Peyer's patch (tissue), 4 donors: ENCODE results near the gene REPIN1.

Source experiments
- POLR2A ChIP-seq, 2 donors: fragments of 450-650 bp; IDR thresholded peaks; one replicate each; pipeline ENCODE4 v1.5.1; 2017; ENCODE audit warnings: antibody characterized with exemption in 2 of 2, mild to moderate bottlenecking in 2 of 2, moderate library complexity in 2 of 2
- TF ChIP-seq, protein P1 (sequence below), 6 experiments: fragments of 450-650 bp in 4 of 6; fragments of 200-600 bp in 2 of 6; sonication (generic) in 1 of 6; IDR thresholded peaks; one replicate each; pipeline ENCODE4 v1.5.1; 2017 to 2019; ENCODE audit warnings: antibody characterized with exemption in 6 of 6, mild to moderate bottlenecking in 3 of 6, moderate library complexity in 1 of 6

DNA sequence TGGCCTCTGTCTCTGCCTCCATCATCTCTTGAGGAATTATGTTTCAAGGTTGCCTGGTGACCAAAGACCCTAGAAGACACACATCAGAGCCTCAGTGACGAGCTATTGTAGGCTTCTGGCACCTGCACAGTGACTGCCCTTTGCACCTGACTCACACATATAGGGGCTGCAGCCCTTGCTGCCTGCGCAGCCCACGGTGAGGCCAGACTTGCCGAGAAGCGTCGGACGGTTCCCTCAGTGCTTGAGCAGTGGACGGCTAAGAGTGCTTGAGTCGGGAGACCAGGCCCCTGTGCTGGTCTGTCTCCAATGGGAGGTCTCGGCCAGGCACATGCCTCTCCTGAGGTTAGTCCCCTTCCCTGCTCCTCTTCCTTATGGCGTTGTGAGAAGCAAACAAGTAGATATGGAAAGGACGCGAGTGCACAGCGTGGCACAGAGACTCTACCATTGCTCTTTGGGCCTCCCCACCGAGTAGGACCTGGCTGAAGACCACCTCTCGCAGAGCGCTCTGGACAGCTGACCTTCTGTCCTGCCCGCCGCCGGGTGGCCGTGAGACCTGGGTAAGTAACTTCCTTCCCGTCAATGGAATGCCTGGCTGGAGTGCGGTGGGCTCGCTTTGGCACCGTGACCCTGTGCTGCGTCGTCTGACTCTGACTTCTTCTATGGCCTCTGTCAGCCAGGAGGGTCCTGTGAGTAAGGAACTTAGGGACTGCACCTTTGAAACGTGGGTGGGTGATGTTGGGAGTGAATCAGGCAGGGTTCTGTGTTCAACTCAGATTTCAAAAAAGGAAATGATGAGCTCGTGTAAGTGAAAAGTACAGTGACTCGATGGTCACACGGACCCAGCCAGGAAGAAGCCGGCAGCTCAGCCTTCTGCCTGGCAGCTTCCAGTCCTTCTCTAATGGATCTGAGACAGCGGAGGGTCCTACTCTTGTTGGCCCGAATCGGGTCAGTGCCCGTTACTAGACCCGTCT is 44.2 kb downstream of the REPIN1 start:
- TF ChIP-seq, protein P1, sequence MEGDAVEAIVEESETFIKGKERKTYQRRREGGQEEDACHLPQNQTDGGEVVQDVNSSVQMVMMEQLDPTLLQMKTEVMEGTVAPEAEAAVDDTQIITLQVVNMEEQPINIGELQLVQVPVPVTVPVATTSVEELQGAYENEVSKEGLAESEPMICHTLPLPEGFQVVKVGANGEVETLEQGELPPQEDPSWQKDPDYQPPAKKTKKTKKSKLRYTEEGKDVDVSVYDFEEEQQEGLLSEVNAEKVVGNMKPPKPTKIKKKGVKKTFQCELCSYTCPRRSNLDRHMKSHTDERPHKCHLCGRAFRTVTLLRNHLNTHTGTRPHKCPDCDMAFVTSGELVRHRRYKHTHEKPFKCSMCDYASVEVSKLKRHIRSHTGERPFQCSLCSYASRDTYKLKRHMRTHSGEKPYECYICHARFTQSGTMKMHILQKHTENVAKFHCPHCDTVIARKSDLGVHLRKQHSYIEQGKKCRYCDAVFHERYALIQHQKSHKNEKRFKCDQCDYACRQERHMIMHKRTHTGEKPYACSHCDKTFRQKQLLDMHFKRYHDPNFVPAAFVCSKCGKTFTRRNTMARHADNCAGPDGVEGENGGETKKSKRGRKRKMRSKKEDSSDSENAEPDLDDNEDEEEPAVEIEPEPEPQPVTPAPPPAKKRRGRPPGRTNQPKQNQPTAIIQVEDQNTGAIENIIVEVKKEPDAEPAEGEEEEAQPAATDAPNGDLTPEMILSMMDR (IDR thresholded peaks at IDR 0.05): no peak
- TF ChIP-seq POLR2A (IDR thresholded peaks at IDR 0.05): no peak
